Right lobe of liver (tissue), 4 donors: ENCODE results near the gene DNLZ.

Experiments
- CTCF ChIP-seq, 4 donors: fragments of 200-600 bp in 3 of 4; fragments of 450-650 bp in 1 of 4; IDR thresholded peaks; one replicate each; pipeline versions ENCODE4 v1.5.1 to v1.8.0; 2016 to 2022; ENCODE audit warnings: antibody characterized with exemption in 4 of 4, mild to moderate bottlenecking in 2 of 4
- POLR2A ChIP-seq: fragments of 450-650 bp; IDR thresholded peaks from one replicate; pipeline ENCODE4 v1.6.1; 2017; ENCODE audit warnings: antibody characterized with exemption, mild to moderate bottlenecking
- donor health status: DM: no; HTN: no; CAD: no.
- donor health status: DM: no; HTN: no; CAD: no.
- donor health status: DM: no; HTN: yes; CAD: no.

GRCh38 chr9:136355616-136356557 lies 7.7 kb downstream of the DNLZ start:
- TF ChIP-seq CTCF (IDR thresholded peaks at IDR 0.05) (no peak), POLR2A (no peak)
